Skeletal muscle satellite cell (primary cell): Measurements from ENCODE around the gene NPAS2.
A peak's percentile ranks its signal among the peaks of the same experiment; 100 is the strongest.

Source experiments
- H3K27me3 ChIP-seq: 2 replicates; pipeline ENCODE4 v1.7.0; 2013; ENCODE audit warnings: low read length; ENCODE audit not compliant: control insufficient read depth, insufficient read depth
- H3K36me3 ChIP-seq: 2 replicates; pipeline ENCODE4 v1.7.0; 2013; ENCODE audit warnings: mild to moderate bottlenecking, control low read depth, low read length; ENCODE audit not compliant: insufficient read depth
- H3K4me1 ChIP-seq: 2 replicates; pipeline ENCODE4 v1.7.0; 2013; ENCODE audit warnings: low read length; ENCODE audit not compliant: control insufficient read depth, insufficient read depth
- H3K4me2 ChIP-seq: 2 replicates; pipeline ENCODE4 v1.7.0; 2013; ENCODE audit warnings: mild to moderate bottlenecking, low read length
- H3K4me3 ChIP-seq: 2 replicates; pipeline ENCODE4 v1.7.0; 2013; ENCODE audit warnings: low read length
- H3K9ac ChIP-seq: 2 replicates; pipeline ENCODE4 v1.7.0; 2013; ENCODE audit warnings: mild to moderate bottlenecking, low read depth, low read length, moderate library complexity
- H3K9me3 ChIP-seq: replicated peaks from 2 replicates; pipeline ENCODE4 v1.7.0; 2013; ENCODE audit warnings: mild to moderate bottlenecking, control low read depth, low read length

Gene NPAS2

DNA sequence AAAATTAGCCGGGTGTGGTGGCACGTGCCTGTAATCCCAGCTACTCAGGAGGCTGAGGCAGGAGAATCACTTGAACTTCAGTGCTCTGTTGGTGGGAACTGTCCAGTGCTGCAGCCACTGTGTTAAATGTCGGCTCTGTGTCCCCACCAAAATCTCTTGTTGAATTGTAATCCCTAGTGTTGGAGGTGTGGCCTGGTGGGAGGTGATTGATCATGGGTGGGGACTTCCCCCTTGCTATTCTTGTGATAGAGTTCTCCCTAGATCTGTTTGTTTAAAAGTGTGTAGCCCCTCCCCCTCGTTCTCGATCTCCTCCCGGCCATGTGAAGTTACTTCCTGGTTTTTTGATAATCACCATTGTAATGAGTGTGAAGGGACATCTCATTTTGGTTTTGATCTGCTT is 172.3 kb downstream of the NPAS2 start:
- Histone ChIP-seq H3K4me2 (no peak overlapping the region), H3K9me3 (no peaks in the 10 kb centered on the region), H3K9ac (no peak overlapping the region), H3K27me3 (no peaks in the 10 kb centered on the region), H3K4me3 (no peak overlapping the region), H3K36me3 (peaks cover 16% of the 10 kb centered on the region), H3K4me1 (no peaks in the 10 kb centered on the region)

DNA sequence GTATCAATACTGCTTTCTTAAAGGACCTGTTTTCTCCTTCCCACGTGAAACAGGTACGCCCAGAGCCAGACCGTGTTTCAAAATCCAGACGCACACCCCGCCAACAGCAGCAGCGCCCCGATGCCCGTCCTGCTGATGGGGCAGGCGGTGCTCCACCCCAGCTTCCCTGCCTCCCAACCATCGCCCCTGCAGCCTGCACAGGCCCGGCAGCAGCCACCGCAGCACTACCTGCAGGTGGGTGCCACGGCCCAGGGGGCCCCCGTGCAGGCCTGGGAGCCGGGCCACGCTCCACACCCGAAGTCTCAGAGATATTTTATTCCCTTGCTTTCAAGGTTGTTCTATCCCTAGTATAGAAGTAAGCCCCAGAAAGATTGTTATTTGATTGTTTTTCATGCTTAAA is 173.4 kb downstream of the NPAS2 start:
- H3K27me3 ChIP-seq: no peaks in the 10 kb centered on the region
- no peak overlapping the region for H3K9ac ChIP-seq

DNA sequence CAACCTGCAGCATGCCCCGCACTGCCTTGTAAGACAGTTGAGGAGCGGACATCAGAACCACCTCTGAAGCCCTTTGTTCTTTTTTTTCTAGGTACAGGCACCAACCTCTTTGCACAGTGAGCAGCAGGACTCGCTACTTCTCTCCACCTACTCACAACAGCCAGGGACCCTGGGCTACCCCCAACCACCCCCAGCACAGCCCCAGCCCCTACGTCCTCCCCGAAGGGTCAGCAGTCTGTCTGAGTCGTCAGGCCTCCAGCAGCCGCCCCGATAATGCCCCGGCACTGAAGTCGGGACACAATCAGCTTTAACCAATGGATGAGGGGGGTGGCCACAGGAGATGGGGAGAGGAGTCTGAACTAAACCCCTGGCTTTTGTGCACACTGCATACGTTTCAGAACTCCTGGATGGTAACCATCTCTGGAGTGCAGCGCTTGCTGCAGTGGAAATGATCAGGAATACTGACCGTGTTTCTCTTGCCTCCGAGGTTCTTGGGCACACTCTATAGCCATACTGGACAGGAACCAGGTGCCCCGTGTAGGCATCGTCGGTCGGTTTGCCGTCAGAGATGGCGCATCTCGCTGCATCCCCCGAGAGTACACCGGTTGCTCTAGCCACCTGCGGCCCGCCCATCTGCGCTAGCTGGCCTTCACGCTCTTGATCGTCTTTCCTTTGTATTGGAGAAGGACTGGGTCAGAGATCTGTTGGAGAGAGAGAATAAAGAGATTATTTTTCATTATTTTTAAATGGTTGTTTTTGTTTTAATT is 175.6 kb downstream of the NPAS2 start:
- Histone ChIP-seq H3K4me1 (peaks cover 3% of the 10 kb centered on the region), H3K9ac (no peak overlapping the region), H3K4me3 (no peak overlapping the region), H3K27me3 (no peaks in the 10 kb centered on the region), H3K36me3 (peaks cover 16% of the 10 kb centered on the region), H3K4me2 (no peak overlapping the region), H3K9me3 (no peaks in the 10 kb centered on the region)

More for the DNA sequence above, 173.4 kb downstream of the NPAS2 start:
- no peak overlapping the region for H3K4me2 ChIP-seq
- no peak overlapping the region for H3K4me3 ChIP-seq
- peaks cover 16% of the 10 kb centered on the region for H3K36me3 ChIP-seq
- H3K9me3 ChIP-seq: no peaks in the 10 kb centered on the region
- H3K4me1 ChIP-seq: peaks cover under 1% of the 10 kb centered on the region

DNA sequence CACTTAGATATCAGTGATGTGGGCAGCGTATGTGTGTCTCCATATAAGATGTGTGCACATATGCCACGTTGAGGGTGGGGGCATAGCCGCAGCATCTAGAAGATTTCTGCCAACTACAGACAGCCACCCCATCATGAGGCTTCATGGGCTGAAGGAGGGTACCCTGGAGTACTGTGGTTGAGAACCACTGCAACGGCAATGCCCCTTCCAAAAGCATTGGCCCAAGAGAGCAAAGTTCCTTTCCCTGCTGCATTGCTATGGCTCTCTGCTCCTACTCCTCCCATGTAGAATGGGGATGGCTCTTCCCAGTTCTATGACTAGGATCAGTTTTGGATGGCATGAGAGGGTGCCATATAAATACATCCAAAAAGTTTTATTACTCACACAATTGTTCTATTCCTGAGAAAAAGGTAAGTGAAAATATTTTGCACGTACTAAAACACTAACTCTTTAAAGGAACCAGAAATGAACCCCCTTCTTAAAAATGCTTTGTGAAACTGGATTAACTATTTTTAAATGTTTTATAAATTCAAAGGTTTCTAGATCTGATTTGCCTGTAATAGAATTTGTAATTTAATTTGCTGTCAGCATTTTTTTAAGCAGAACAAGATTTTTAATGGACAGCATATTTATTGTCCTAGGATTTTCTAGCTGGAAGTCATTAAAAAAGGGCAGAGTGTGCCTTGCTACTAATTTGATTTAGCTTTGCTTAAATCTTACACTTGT is 177.7 kb downstream of the NPAS2 start:
- no peak overlapping the region for H3K4me3 ChIP-seq
- H3K9ac ChIP-seq: no peak overlapping the region
- H3K9me3 ChIP-seq: no peaks in the 10 kb centered on the region
- H3K36me3 ChIP-seq: peaks cover 15% of the 10 kb centered on the region
- no peaks in the 10 kb centered on the region for H3K27me3 ChIP-seq
- H3K4me1 ChIP-seq: peaks cover 10% of the 10 kb centered on the region
- no peak overlapping the region for H3K4me2 ChIP-seq

DNA sequence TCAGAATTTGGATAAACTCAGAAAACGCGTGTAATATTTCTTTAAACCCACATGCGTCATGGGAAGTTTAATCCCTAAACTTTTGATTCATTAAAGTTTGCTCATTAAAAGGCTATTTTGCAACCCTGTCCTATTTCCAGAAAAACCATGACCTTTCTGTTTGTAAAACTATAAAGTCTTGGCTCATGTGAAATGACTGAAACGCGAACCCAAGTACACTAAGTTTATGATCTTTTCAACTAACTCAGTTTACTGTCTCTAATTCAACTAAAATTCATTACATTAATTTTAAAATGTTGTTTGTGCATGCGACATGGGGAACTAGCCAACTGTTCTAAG is 178.3 kb downstream of the NPAS2 start:
- Histone ChIP-seq H3K4me1 (peaks cover 10% of the 10 kb centered on the region), H3K4me2 (peak overlapping the region; percentile 10), H3K36me3 (peaks cover 21% of the 10 kb centered on the region), H3K27me3 (no peaks in the 10 kb centered on the region), H3K4me3 (no peak overlapping the region), H3K9me3 (no peaks in the 10 kb centered on the region), H3K9ac (no peak overlapping the region)

DNA sequence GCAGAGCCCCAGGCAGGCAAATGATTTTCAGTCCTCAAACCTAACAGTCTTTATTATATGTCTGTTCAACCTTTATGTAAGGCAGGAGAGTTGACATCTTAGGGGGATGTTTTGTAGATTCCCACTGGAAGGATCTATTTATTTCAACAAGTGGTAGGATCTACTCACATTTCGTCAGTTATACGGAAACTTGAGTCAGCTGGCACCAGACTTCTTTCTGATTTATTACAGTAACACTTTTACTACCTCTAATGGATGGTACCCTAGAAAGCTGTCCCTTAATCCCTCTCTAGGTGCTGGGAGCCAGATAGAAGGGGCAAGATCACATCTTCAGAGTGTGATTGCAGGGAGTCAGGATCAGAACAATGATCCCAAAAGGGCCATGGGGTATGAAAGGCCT is 180.1 kb downstream of the NPAS2 start:
- Histone ChIP-seq H3K9me3 (no peaks in the 10 kb centered on the region), H3K4me2 (no peak overlapping the region), H3K27me3 (no peaks in the 10 kb centered on the region), H3K36me3 (peaks cover 31% of the 10 kb centered on the region), H3K9ac (no peak overlapping the region), H3K4me3 (no peak overlapping the region), H3K4me1 (peaks cover 27% of the 10 kb centered on the region)

DNA sequence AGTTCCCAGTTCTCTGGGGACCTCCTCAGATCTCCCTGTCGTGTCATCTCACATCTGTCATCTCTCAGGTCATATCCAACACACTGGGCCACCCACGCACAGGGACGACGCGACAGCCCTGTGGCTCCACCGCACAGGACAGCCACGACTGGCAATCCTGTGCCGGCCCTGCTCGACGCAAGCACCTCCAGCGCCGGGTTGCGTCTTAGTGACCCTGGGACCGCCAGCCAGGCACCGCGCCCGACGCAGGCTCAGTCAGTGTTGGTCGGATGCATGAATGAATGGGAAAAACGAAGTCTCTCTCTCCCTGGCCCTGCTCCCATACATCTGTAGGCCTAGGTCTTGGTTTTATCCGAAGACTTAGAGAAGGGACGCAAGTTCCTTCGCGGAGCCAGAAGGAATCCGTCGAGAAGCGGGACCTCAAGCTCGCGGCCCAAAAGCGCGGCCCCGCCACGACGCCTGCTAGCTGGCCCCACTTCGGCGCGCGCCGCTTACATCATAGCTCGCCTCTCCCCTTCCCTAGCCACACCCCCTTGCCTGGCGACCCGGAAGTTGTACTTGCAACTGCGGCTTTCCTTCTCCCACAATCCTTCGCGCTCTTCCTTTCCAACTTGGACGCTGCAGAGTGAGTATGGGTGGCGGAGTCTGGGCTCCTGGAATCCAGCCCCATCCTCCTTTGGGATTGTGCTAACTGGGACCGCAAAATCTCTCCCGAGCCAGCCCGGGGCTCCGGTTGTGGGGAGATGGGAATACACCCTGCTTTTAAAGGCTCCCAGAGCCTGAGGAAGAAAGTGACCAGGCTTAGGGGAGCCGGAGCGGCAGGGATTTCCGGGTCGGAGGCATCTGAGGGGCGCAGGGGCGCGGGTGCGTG is 182.0 kb downstream of the NPAS2 start, which contains the start of gene RPL31:
Gene RPL31, plus strand, starts transcription at position 599 of the 871 bp plus-strand sequence. CDS start 413 bp downstream, outside the sequence.
- H3K9me3 ChIP-seq: no peaks in the 10 kb centered on the region
- H3K27me3 ChIP-seq: no peaks in the 10 kb centered on the region
- H3K9ac ChIP-seq: peak within 1 kb of the TSS; percentile 95
- peaks cover 29% of the 10 kb centered on the region for H3K4me1 ChIP-seq
- peak within 1 kb of the TSS; percentile 92 for H3K4me2 ChIP-seq
- H3K4me3 ChIP-seq: peak within 1 kb of the TSS; percentile 84
- peaks cover 46% of the 10 kb centered on the region for H3K36me3 ChIP-seq

DNA sequence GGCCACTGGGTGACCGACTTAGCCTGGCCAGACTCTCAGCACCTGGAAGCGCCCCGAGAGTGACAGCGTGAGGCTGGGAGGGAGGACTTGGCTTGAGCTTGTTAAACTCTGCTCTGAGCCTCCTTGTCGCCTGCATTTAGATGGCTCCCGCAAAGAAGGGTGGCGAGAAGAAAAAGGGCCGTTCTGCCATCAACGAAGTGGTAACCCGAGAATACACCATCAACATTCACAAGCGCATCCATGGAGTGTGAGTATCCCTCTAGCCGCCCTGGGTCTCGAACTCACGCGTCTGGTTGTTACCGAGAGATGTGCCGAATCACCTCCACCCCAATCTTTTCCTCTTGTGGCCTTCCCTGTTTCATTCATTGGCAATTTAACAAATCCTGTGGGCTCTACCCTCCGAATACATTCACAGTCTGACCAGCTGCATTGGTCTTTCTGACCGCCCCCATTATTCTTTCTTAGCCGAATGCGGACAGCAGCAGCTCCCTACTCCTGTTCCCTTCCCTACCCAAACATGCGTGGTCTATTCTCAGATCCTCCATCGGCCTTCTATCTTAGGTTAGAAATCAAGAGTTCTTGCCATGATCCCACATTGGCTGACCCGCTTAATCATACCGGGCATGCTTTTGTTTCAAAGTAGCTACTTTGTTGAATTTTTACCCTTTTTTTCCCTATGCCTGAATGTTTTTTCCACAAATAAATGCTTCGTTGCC is 182.8 kb downstream of the NPAS2 start:
- Histone ChIP-seq H3K4me3 (peak overlapping the region; percentile 84), H3K4me2 (peak overlapping the region; percentile 92), H3K36me3 (peaks cover 53% of the 10 kb centered on the region), H3K4me1 (peaks cover 29% of the 10 kb centered on the region), H3K27me3 (no peaks in the 10 kb centered on the region), H3K9ac (peak overlapping the region; percentile 95), H3K9me3 (no peaks in the 10 kb centered on the region)

DNA sequence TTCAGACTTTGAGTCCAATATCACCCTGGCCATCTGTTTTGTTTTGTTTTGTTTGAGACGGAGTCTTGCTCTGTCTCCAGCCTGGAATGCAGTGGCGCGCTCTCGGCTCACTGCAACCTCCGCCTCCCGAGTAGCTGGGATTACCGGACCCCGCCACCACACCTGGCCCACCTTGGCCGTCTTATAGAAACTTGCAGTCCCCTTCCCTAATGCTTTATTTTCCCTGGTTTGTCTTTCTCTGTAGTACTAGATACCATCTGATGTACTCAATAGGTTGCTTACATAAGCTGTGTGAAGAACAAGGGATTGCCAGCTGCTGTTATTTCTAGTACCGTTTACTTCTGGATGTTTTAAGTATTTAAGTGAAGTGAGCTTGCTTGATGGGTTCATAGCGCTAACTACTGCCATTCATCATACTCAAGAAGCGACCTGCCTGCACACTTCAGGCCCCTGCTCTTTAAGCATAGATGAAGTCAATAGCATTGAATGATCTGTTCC is 183.4 kb downstream of the NPAS2 start:
- peaks cover 29% of the 10 kb centered on the region for H3K4me1 ChIP-seq
- H3K9ac ChIP-seq: peak overlapping the region; percentile 95
- H3K9me3 ChIP-seq: no peaks in the 10 kb centered on the region
- no peaks in the 10 kb centered on the region for H3K27me3 ChIP-seq
- H3K4me3 ChIP-seq: peak overlapping the region; percentile 84
- H3K36me3 ChIP-seq: peaks cover 60% of the 10 kb centered on the region
- H3K4me2 ChIP-seq: peak overlapping the region; percentile 92

DNA sequence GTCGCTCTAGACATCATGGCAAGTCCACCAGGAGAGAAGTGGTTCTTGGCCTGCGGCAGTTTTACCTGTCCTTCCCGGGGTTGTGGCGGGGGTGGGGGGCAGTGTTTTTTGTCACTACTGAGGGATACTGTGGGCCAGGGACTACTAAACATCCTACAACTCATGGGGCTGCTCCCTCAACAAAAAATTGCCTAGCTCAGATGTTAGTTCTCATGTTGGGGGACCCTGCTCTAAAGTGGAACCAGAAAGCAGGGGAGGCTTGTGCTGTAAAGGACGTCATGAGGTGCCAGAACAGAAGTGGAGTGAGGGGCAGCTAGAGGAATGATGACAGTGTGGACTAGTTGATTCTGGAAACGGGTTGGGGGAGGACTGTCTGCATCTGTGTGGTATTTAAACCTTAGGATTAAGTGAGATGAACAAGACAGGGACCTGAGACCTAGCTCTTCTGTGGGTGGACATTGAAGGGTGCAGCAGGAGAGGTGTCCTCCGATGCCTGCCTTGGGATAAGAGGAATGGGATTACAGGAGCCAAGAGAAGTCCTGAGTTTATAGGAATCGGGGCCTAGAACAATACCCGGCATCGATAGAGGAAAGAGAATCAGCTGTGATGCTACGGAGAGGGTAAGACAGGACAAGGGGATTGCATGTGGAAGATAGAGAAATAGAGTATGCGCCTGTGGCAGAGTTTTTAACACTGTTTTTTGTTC is 184.8 kb downstream of the NPAS2 start:
- H3K4me1 ChIP-seq: peaks cover 26% of the 10 kb centered on the region
- H3K27me3 ChIP-seq: no peaks in the 10 kb centered on the region
- H3K9ac ChIP-seq: peak overlapping the region; percentile 95
- H3K36me3 ChIP-seq: peaks cover 65% of the 10 kb centered on the region
- H3K4me3 ChIP-seq: peak overlapping the region; percentile 84
- H3K4me2 ChIP-seq: peak overlapping the region; percentile 92
- H3K9me3 ChIP-seq: no peaks in the 10 kb centered on the region
